Colonic mucosa (tissue), 4 donors: ENCODE measurements around the gene FOXP4. TPM values are rescaled to one million over a fixed set of nuclear protein-coding genes. Genes with fewer than 3 reads are reported as not detected.

ENCODE experiments used
- DNase-seq: peaks from one replicate; pipeline ENCODE4 v3.0.0-alpha.2; 2020
- H3K27ac ChIP-seq: fragments of 200-600 bp; one replicate; pipeline ENCODE4 v1.8.0; 2021
- H3K27me3 ChIP-seq: fragments of 200-600 bp; one replicate; pipeline ENCODE4 v1.8.0; 2021
- H3K36me3 ChIP-seq: fragments of 200-600 bp; one replicate; pipeline ENCODE4 v1.8.0; 2021
- H3K4me1 ChIP-seq: fragments of 200-600 bp; one replicate; pipeline ENCODE4 v1.8.0; 2021; ENCODE audit warnings: mild to moderate bottlenecking
- H3K4me3 ChIP-seq: fragments of 200-600 bp; one replicate; pipeline ENCODE4 v1.8.0; 2021
- H3K9ac ChIP-seq, 2 donors: one replicate each; pipeline ENCODE4 v1.7.0; 2013; ENCODE audit warnings: control low read depth in 2 of 2, low read depth in 2 of 2, low read length in 2 of 2
- H3K9me3 ChIP-seq: fragments of 200-600 bp; one replicate; pipeline ENCODE4 v1.8.0; 2021
- intact Hi-C: fragments of 100-400 bp; cut with DNase I; formaldehyde crosslinking; loops from one replicate; pipeline ENCODE4 v1.14.1; 2022
- total RNA-seq, 2 donors: library from RNA; stranded (reverse); fragmentation: NEBNext Ultra II Directional in 1 of 2; extraction: Animal tissue kit (Norgen Biotek cat#: 25700) in 1 of 2; gene quantifications; one replicate each; pipeline ENCODE4 v1.2.1, GENCODE V29; 2021
- TF ChIP-seq, protein P1 (sequence below): fragments of 200-600 bp; IDR thresholded peaks from one replicate; pipeline ENCODE4 v1.8.0; 2022; ENCODE audit warnings: antibody characterized with exemption, mild to moderate bottlenecking
- donor health status: healthy.
- donor health status: DM: no; HTN: no; CAD: no.
- donor health status: DM: no; HTN: no; CAD: no.

FOXP4 gene
- total RNA-seq, 2 donors from 2014 or later = 33.6 to 50.4 TPM

DNA sequence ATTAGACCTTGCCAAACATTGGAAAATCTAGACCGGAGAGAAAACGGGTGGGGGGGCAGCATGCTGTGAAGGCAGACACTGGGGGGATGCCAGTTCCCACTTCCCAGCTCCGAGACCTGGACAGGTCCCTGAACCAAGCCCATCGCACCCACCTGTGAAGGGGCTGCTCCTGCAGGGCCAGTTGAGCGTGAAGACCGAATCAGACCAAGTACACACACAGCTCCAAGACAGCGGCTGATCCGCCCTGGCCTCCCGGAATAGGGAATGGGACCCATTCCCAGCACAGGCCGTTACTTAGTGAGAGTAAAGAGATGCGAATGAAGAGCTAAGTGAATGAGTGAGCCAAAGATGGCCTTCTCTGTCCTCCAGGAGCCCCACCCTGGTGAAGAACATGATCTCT lies 50.6 kb downstream of the FOXP4 start:
- H3K27ac ChIP-seq = no peak overlapping the region
- H3K9ac ChIP-seq = no peak overlapping the region
- DNase-seq = no peak
- intact Hi-C loops = no loop called here
- no peaks in the 10 kb centered on the region for H3K36me3 ChIP-seq
- TF ChIP-seq, protein P1, sequence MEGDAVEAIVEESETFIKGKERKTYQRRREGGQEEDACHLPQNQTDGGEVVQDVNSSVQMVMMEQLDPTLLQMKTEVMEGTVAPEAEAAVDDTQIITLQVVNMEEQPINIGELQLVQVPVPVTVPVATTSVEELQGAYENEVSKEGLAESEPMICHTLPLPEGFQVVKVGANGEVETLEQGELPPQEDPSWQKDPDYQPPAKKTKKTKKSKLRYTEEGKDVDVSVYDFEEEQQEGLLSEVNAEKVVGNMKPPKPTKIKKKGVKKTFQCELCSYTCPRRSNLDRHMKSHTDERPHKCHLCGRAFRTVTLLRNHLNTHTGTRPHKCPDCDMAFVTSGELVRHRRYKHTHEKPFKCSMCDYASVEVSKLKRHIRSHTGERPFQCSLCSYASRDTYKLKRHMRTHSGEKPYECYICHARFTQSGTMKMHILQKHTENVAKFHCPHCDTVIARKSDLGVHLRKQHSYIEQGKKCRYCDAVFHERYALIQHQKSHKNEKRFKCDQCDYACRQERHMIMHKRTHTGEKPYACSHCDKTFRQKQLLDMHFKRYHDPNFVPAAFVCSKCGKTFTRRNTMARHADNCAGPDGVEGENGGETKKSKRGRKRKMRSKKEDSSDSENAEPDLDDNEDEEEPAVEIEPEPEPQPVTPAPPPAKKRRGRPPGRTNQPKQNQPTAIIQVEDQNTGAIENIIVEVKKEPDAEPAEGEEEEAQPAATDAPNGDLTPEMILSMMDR = no peak
- no peaks in the 10 kb centered on the region for H3K4me1 ChIP-seq
- no peak overlapping the region for H3K4me3 ChIP-seq
- no peaks in the 10 kb centered on the region for H3K27me3 ChIP-seq
- no peaks in the 10 kb centered on the region for H3K9me3 ChIP-seq

DNA sequence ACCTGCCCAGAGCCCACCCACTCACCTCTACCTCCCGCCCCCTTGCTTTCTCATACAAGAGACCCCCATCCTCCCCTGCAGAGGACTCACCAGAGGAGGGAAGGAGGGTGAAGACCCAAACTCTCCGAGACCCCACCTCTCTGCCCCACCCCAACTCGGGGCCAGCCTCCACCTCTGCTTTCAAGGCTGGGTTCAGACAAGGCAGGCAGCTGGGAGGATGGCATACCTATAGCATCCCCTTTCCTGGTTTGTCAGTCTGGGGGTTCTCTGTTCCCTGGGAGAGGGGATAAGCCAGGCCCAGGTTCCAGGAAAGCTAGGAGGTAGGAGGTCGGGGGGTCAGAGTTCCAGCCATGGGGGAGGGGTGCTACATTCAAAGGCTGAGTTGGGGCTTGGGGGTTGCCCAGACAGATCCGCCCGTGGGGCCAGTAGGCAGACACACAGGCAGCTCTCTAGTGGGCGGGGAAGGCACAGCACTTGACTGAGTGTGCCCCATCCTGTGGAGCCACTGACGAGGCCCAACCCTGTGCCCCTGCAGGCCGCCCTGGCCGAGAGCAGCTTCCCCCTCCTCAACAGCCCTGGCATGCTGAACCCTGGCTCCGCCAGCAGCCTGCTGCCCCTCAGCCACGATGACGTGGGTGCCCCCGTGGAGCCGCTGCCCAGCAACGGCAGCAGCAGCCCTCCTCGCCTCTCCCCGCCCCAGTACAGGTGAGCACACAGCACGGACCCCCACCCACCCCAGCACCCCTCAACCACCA lies 51.2 kb downstream of the FOXP4 start:
- TF ChIP-seq, protein P1 = no peak
- peaks cover 5% of the 10 kb centered on the region for H3K4me1 ChIP-seq
- intact Hi-C loops = no loop called here
- H3K36me3 ChIP-seq = no peaks in the 10 kb centered on the region
- H3K27me3 ChIP-seq = no peaks in the 10 kb centered on the region
- no peak for DNase-seq
- no peak overlapping the region for H3K9ac ChIP-seq
- H3K27ac ChIP-seq = no peak overlapping the region
- H3K4me3 ChIP-seq = no peak overlapping the region
- H3K9me3 ChIP-seq = no peaks in the 10 kb centered on the region

DNA sequence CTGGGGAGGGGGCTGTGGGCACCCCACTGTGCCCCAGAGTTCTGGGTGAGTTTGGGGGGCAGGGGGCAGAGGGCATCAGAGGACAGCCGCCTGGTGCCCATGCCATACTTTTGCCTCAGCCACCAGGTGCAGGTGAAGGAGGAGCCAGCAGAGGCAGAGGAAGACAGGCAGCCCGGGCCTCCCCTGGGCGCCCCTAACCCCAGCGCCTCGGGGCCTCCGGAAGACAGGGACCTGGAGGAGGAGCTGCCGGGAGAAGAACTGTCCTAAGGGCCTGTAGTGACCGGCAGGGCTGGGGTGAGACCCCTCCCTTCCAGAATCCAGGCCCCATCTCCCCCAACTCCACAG lies 52.5 kb downstream of the FOXP4 start:
- Histone ChIP-seq H3K9ac (no peak overlapping the region), H3K27ac (no peak overlapping the region), H3K4me3 (no peak overlapping the region), H3K4me1 (peaks cover 7% of the 10 kb centered on the region), H3K9me3 (no peaks in the 10 kb centered on the region), H3K27me3 (no peaks in the 10 kb centered on the region), H3K36me3 (no peaks in the 10 kb centered on the region)
- intact Hi-C loops = no loop called here
- no peak for DNase-seq
- TF ChIP-seq, protein P1 = no peak

DNA sequence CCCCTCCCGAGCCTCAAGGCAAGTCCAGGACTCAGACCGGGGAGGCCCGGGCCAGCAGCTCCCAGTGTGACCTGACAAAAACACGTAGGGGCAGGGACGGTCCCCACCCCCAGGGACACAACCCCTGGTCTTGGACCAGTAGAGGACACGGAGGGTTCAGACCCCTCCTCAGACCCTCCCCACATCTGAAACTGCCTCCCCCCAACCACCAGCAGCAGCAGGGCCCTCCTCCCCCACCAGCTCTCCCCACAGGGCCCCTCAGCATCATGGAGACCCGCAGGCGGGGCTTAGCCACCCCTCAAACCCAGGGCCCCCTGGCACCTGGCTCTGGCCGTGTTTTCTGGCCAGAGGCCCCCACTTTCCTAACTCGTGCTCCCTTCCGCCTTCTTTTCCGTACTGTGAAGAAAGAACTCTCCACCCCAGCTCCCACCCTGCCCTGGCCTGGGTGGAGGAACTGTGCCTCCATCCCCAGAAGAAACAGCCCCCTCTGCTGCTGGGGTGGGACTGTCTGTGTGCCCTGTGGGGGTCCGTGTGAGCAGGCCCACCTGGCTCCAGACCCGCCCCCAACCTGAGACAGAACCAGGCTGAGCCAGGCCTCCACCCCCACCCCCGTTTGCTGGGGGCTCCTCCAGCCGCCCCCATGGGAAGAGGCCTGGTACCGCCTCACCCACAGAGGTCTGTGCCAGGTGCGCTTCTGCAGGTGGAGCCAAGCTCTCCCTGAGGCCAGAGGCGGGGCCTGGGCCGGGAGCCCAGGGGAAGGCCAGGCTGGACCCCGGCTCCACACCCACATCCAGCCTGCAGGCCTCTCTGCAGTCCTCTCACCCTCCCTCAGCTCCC lies 53.1 kb downstream of the FOXP4 start:
- intact Hi-C loops = no loop called here
- Histone ChIP-seq H3K36me3 (no peaks in the 10 kb centered on the region), H3K27me3 (no peaks in the 10 kb centered on the region), H3K9ac (no peak overlapping the region), H3K9me3 (no peaks in the 10 kb centered on the region), H3K27ac (no peak overlapping the region), H3K4me3 (no peak overlapping the region), H3K4me1 (peaks cover 7% of the 10 kb centered on the region)
- TF ChIP-seq, protein P1 = no peak
- no peak for DNase-seq

DNA sequence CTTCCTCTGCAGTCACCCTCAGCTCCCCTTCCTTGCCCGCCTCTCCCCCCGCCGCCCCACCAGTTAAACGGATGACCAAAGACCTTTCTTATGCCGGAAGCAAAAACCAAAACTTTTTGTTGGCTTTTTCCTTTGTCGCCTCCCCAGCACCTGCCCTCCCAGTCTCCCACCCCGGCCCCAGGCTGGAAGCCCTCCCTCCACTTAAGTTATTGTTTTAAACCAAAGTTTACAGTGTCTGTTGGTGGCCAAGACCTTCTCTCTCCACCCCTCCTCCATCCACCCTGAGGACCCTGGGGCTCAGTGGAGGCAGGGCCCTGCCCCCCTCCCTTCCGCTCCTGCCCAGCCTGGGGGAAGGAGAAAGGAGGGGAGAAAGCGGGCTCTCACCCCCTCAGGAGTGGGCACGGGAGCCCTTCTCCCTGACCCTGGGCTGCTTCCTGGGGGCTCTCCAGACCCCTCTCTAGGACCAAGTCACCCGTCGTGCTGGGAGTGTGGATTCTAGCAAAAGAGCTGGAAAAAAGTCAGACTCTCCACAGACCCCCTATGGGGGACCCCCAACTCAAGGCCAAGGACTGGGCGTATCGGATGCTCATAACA lies 53.8 kb downstream of the FOXP4 start:
- intact Hi-C loops = loop anchor here (2.0 to 10.0 kb wide), 2 partner anchors 175 to 231 kb away; partner anchors contain the start of gene FRS3
- TF ChIP-seq, protein P1 = no peak
- H3K36me3 ChIP-seq = no peaks in the 10 kb centered on the region
- H3K4me3 ChIP-seq = no peak overlapping the region
- peaks cover 7% of the 10 kb centered on the region for H3K4me1 ChIP-seq
- H3K9ac ChIP-seq = no peak overlapping the region
- H3K9me3 ChIP-seq = no peaks in the 10 kb centered on the region
- H3K27ac ChIP-seq = no peak overlapping the region
- DNase-seq = no peak
- no peaks in the 10 kb centered on the region for H3K27me3 ChIP-seq
